ENCODE measurements around the gene CENPB. TPM values are rescaled to one million over a fixed set of nuclear protein-coding genes. Genes with fewer than 3 reads are reported as not detected.

The CENPB gene
- total RNA-seq, result 45.7 TPM

DNA sequence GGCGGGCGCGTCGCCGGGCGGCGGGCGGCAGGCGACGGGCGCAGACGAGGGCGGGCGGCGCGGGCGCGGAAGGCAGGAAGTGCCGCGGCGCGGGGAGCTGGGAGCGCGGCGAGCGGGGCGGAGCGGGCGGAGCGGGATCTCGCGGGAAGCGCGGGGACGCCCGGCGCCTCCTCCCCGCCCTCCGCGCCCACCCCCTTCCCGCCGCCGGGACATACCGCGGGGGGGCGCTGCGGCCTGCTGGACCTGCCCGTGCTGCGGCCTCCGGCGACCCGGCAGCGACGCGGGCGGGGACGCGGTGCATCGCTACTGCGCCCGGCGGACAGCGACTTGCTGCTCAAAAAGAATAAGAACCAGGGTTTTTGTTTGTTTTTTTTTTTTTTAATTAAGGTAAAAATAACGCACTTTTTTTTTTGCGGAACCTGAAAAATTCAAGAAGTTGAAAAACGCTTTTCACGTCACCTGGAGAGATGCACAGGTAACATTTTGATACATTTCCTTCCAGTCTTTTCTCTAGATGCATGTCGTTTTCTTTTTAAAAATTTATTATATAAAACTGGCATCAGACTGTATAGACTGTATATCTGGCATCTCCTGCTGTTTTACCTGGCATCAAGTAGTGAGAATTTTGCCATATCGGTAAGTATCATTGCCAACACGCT is at the start of gene CENPB:
TSS of gene CENPB (minus strand) at position 76 of the 659 bp plus-strand sequence. CDS start 257 bp downstream, outside the sequence.

DNA sequence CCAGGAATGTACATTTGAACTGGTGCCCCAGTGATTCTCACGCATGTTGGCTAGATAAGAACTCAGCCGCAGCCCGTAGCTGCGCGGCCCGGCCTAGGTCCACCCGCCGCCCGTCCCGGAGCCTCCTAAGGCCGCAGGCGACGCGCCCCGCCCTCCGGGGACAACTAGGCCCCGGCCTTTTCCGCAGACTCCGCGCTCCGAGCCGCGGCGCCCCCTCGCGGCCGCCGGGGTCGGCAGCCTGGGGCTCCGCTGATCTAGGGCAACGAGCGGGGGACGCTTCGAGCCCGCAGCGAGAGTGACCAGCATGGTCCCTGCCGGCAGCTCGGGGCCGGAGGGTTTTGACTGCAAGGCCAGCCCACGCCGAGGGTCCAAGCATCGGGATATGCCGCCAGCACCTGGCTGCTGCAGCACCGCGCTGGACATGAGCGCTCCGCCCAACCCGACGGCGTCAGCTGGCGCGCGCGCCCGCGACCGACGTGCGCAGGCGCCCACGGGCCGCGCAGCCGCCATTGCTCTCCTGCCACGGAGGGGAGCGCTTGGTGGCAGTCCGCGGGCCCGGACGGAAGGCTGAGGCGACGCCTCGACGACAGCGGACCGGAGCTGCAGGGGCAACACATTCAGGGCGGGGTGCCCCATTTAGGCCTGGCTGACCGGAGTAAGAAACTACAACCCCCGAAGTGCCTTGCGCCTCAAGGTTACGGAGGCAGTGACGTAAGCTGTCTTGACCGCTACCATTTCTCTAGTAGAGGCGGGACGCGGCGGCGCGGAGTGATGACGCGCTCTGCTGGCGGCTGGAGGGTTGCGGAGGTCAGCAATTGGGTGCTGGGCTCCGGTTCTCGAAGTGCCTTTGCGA is 33.7 kb upstream of the CENPB start, which contains the start of gene AP5S1:
TSS of gene AP5S1 (plus strand) at position 500 of the 853 bp plus-strand sequence. CDS start 1,571 bp downstream, outside the sequence.

GRCh38 chr20:3795511-3796468 is 9.2 kb upstream of the CENPB start, which contains the start of gene CDC25B:
Gene CDC25B (plus strand): TSS chr20:3796310. CDS start chr20:3796532, 222 bp downstream.

DNA sequence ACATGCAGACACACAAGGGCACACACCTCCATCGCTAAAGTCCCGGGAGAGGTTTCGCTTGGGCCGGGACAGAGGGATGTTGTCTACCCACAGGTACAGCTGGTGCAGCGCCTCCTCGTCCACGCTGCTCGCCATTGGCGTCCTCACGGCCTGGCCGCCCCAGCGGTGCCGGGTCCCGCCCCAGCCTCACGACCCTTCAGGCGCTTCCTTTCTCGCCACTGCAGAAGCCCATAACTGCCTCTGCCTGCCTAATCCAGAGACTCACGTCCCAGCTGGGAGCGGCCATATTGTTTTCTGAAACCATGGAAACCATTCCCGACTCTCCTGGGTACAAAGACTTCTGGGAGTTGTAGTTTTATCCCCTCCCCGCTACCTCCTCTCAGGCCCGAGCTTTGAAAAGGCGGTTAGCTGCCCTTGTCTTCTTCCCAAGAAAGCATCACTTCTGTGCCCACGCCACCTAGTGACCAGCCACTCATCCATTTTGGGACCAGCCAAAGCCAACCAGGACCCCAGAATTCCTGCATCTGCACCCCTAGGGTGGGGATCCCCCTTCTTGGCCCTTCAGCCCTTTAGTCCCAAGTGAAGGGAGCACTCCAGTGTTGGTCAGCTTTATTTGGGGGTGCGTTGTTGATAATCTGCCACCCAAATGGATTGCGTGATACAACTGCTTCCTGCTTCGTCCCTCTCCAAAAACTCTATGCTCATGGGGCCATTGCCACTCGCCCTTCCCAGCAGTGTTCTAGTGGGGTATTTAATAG is 5.2 kb downstream of the CENPB start, which contains the start of gene SPEF1:
TSS of gene SPEF1 (minus strand) at position 296 of the 758 bp plus-strand sequence. CDS start at position 135, 161 bp downstream.

DNA sequence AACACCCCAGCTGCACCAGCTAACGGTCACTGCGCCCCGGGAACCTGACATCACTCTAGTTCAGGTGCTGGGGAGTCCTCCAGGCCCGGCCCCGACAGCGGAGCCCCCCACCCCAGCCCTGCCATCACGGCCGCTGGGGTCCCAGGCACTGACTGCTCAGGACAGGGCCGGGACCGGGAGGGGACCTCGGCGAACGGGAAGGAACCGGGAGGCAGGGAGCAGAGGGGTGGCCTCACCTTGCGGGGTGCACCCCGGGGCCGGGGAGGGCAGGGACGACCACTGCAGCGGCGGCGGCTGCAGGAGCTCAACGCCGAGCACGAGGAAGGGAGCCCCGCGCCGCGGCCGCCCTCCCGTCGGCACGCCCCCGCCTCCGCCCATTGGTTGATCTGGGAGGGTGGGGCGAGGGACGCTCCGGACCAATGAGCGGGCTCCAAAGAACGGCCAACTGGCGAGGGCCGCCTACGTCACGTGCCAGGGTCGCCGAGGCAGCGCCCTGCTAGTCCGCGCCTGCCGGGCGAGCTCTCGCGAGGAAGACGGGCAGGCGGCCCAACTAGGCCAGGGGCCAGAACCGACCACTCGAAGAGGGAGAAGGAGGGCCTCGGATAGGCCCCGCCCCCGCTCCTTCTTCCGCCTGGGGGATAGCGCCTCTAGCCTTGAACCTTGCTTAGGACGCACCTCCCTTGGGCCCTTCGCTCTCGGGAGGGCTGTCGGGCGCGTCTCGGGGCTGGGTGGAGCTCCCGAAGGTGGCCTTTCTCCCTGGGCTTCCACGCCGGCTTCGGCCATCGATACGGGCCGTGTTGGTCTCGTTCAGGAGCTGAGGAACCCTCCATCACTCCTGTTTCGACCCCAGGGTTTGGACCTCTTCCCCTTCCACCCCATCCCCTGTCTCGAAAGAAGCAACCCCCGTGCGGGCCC is 18.9 kb downstream of the CENPB start, which contains the start of gene ADISSP:
TSS of gene ADISSP (minus strand) at position 327 of the 915 bp plus-strand sequence. CDS start 7,653 bp downstream, outside the sequence.

Other genes with a start within 250 kb of the CENPB start
- gene GFRA4, start 123.3 kb downstream of the CENPB start, total RNA-seq, result not detected
- gene ADAM33, start 104.7 kb downstream of the CENPB start, total RNA-seq, result 2.5 TPM
- 0.23 TPM for gene SIGLEC1, start 74.1 kb downstream of the CENPB start, total RNA-seq
- gene HSPA12B, start 54.1 kb downstream of the CENPB start, total RNA-seq, result 3.2 TPM
- gene ADISSP, start 19.0 kb downstream of the CENPB start, total RNA-seq, result 17.3 TPM
- 5.1 TPM for gene SPEF1, start 5.3 kb downstream of the CENPB start, total RNA-seq
- 10.1 TPM for gene CDC25B, start 9.6 kb upstream of the CENPB start, total RNA-seq
- 8.1 TPM for gene AP5S1, start 33.8 kb upstream of the CENPB start, total RNA-seq
- gene MAVS, start 60.1 kb upstream of the CENPB start, total RNA-seq, result 12.7 TPM
- 50.3 TPM for gene PANK2, start 102.6 kb upstream of the CENPB start, total RNA-seq
- 20.3 TPM for gene RNF24, start 228.8 kb upstream of the CENPB start, total RNA-seq

All from diencephalon (tissue), 1 donor.